SK-N-MC (cell line): ENCODE data around the gene TBC1D17.

Experiments used
- EZH2 ChIP-seq: fragments of 200-600 bp; sonication (generic); IDR thresholded peaks from one replicate; pipeline ENCODE4 v1.6.1; 2017; ENCODE audit warnings: antibody characterized with exemption
- FOXP2 ChIP-seq: optimal IDR thresholded peaks from 2 replicates; pipeline ENCODE3; 2011; ENCODE audit warnings: mild to moderate bottlenecking, moderate library complexity; ENCODE audit not compliant: insufficient read depth; ENCODE audit errors: extremely low read length, control extremely low read depth
- POLR2AphosphoS5 ChIP-seq: IDR thresholded peaks from 2 replicates; pipeline ENCODE4 v1.6.1; 2012; ENCODE audit warnings: mild to moderate bottlenecking, low read depth, low read length, borderline replicate concordance

DNA sequence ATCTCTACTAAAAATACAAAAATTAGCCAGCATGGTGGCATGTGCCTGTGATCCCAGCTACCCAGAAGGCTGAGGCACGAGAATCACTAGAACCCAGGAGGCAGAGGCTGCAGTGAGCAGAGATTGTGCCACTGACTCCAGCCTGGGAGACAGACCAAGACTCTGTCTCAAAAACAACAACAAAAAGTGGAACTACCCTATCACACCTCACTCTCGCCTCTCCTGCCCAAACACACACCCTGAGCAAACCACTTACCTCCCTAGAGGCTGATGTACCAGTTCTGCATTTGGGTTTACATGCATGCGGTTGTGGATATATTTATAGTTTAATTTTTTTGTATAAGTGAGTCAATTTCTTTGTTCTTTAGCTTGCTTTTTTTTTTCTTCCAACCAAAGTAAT is 34.2 kb upstream of the TBC1D17 start:
- TF ChIP-seq POLR2AphosphoS5 (no peak), FOXP2 (no peak), EZH2 (no peak)
